Measurements from ENCODE around the gene DLEC1.

Gene DLEC1

GRCh38 chr3:38142959-38143358 is 104.0 kb downstream of the DLEC1 start:
- H3K4me3 ChIP-seq (ENCODE audit: low read depth, low read length), result no peak overlapping the region
- no peak for DNase-seq (ENCODE audit: low read depth)
- no peak for TF ChIP-seq CTCF (IDR thresholded peaks at IDR 0.05; ENCODE audit: insufficient read depth, low read depth, low read length, missing control alignments)

DNA sequence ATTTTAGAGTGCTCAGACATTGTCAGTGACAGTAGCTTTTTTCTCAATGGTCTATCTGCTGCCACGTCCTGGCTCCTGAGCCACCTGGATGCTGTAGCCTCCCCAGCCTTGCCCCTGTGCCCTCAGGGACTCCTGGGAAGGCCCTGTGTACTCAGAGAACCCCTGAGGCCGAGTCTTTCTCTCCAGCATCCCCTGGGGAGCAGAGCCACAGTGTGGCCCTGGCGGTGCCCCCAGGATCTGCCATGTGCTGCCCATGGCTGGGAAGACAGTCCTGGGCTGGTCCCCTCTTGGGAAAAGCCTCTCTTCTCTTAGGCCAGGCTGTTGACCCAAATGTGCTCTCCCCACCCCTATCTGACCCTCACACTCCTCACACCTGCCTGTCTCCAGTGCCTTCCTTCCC is 104.5 kb downstream of the DLEC1 start:
- no peak overlapping the region for H3K4me3 ChIP-seq (ENCODE audit: low read depth, low read length)
- TF ChIP-seq CTCF (IDR thresholded peaks at IDR 0.05; ENCODE audit: insufficient read depth, low read depth, low read length, missing control alignments), result no peak
- DNase-seq (ENCODE audit: low read depth), result no peak

GRCh38 chr3:38146504-38146903 is 107.5 kb downstream of the DLEC1 start:
- no peak for DNase-seq (ENCODE audit: low read depth)
- H3K4me3 ChIP-seq (ENCODE audit: low read depth, low read length), result no peak overlapping the region
- no peak for TF ChIP-seq CTCF (IDR thresholded peaks at IDR 0.05; ENCODE audit: insufficient read depth, low read depth, low read length, missing control alignments)

GRCh38 chr3:38147421-38147820 is 108.4 kb downstream of the DLEC1 start:
- DNase-seq (ENCODE audit: low read depth), result no peak
- no peak overlapping the region for H3K4me3 ChIP-seq (ENCODE audit: low read depth, low read length)
- no peak for TF ChIP-seq CTCF (IDR thresholded peaks at IDR 0.05; ENCODE audit: insufficient read depth, low read depth, low read length, missing control alignments)

DNA sequence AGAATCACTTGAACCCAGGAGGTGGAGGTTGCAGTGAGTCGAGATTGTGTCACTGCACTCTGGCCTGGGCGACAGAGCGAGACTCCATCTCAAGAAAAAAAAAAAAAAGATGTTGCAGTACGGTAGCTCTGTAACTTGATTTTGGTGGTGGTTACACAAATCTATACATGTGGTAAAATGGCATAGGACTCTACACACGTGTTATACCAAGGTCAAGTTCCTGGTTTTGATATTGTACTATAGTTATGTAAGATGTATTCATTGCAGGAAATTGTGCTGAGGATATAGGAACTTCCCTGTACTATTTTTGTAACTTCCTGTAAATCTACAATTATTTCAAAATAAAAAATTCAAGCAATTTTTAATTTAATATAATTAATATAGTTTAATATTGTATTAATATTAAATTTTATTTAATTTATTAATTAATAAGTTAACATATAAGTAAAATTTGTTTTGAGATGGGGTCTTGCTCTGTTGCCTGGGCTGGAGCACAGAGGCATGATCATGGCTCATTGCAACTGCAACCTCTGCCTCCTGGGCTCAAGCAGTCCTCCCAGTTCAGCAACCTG is 109.4 kb downstream of the DLEC1 start:
- no peak for DNase-seq (ENCODE audit: low read depth)
- no peak overlapping the region for H3K4me3 ChIP-seq (ENCODE audit: low read depth, low read length)
- no peak for TF ChIP-seq CTCF (IDR thresholded peaks at IDR 0.05; ENCODE audit: insufficient read depth, low read depth, low read length, missing control alignments)

DNA sequence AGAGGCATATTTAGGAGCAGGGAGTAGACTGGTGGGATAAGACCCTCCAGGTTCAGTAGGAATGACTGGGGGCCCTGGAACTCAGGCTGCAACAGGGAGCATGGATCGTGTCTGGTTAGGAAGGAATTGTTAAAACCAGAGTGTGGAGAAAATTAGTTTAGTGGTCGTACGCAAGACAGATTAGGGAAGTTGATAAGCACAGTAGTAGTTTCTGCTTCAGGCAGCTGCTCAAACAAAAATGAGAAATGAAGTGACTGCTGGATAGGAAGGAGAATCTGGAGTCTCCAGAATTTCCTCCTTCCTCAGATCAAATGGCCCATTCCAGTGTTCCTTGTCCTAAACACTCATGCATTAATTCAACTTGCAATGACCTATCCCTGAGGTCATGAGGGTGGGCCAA is 110.7 kb downstream of the DLEC1 start:
- H3K4me3 ChIP-seq (ENCODE audit: low read depth, low read length), result no peak overlapping the region
- no peak for TF ChIP-seq CTCF (IDR thresholded peaks at IDR 0.05; ENCODE audit: insufficient read depth, low read depth, low read length, missing control alignments)
- DNase-seq (ENCODE audit: low read depth), result no peak

DNA sequence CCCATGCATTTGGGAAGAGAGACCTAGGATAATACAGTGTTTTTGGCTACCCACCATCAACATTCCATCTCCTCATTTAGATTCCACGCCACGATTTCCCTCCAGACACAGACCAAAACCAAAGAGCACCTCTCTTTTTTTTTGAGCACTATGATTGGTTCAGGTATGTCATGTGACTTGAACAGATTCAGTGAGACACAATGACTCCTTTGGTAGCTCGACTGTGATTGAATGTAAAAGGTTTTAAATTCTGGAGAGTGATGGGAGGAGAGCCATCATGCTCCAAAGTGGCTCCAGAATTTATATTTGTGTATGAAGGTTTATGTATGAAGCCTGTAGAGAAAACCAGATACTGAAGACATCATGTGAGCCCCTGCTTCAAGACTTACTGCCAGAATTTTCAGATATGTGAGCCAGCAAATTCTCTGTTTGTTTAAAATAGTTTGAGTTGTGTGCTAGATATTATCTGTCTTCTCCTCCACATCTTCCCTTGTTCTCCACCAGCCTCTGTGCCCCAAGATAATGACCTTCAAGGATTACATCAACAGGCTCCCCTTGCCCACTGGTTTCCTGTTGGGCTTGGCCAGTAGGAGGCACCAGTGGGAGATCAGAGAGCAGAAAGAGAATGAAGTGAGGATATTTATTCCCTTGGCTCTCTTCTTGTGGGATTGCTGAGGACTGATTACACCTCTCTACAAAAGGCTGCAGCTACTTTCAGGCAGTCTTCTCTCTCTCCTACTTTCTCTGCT is 111.9 kb downstream of the DLEC1 start:
- no peak overlapping the region for H3K4me3 ChIP-seq (ENCODE audit: low read depth, low read length)
- no peak for TF ChIP-seq CTCF (IDR thresholded peaks at IDR 0.05; ENCODE audit: insufficient read depth, low read depth, low read length, missing control alignments)
- DNase-seq (ENCODE audit: low read depth), result no peak
